NB4 (cell line): ENCODE measurements around the gene DNM1L.

Experiments
- MAX ChIP-seq: IDR thresholded peaks from 2 replicates; pipeline ENCODE4 v1.6.1; 2011; ENCODE audit warnings: low read depth, low read length
- TF ChIP-seq, protein P1 (sequence below): IDR thresholded peaks from one replicate; pipeline ENCODE4 v1.5.1; 2012; ENCODE audit warnings: low read depth, low read length

DNA sequence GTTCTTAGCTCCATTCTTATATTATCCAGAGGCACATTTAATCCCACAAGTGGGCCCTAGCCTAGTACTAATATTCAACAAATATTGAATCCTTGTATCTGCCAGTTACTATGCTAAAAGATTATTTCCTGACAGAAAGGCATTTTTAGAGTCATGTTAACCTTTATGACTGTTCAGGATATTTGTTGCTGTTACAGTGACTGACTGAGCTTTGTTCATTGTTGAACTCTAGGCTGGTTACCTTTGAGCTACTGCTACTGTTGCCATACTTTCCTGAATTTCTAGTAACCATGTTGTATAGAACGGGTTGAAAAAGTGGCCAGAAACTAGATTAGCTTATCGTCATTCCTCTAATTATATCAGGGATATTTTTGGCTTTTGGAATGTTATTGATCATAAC is 29.8 kb downstream of the DNM1L start:
- TF ChIP-seq, protein P1, sequence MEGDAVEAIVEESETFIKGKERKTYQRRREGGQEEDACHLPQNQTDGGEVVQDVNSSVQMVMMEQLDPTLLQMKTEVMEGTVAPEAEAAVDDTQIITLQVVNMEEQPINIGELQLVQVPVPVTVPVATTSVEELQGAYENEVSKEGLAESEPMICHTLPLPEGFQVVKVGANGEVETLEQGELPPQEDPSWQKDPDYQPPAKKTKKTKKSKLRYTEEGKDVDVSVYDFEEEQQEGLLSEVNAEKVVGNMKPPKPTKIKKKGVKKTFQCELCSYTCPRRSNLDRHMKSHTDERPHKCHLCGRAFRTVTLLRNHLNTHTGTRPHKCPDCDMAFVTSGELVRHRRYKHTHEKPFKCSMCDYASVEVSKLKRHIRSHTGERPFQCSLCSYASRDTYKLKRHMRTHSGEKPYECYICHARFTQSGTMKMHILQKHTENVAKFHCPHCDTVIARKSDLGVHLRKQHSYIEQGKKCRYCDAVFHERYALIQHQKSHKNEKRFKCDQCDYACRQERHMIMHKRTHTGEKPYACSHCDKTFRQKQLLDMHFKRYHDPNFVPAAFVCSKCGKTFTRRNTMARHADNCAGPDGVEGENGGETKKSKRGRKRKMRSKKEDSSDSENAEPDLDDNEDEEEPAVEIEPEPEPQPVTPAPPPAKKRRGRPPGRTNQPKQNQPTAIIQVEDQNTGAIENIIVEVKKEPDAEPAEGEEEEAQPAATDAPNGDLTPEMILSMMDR: no peak
- TF ChIP-seq MAX: no peak
